ENCODE measurements around the gene ATF4.
A peak's percentile ranks its signal among the peaks of the same experiment; 100 is the strongest.
"Not testable (repeated sequence)": the region's sequence is repeated elsewhere in the genome, so short reads cannot be mapped to it uniquely, and the experiment has no call there.

ATF4 gene

GRCh38 chr22:39517470-39517869, 2.9 kb upstream of the ATF4 start:
- Mint-ChIP-seq H3K36me3 (ENCODE audit: low read depth) (peaks cover 67% of the 10 kb centered on the region), H3K27ac (peak overlapping the region; percentile 66), H3K4me1 (peaks cover 45% of the 10 kb centered on the region), H3K4me3 (peak overlapping the region; percentile 44), H3K9me3 (no peaks in the 10 kb centered on the region), H3K27me3 (ENCODE audit: low read depth, poor library complexity) (peaks cover 3% of the 10 kb centered on the region)
- DNase-seq, result no peak
- no peak for TF ChIP-seq CTCF (IDR thresholded peaks at IDR 0.05)

GRCh38 chr22:39518144-39518786, 2.1 kb upstream of the ATF4 start:
- peaks cover 6% of the 10 kb centered on the region for H3K27me3 Mint-ChIP-seq (ENCODE audit: low read depth, poor library complexity)
- H3K4me3 Mint-ChIP-seq, result peak overlapping the region; percentile 96
- H3K9me3 Mint-ChIP-seq, result no peaks in the 10 kb centered on the region
- H3K36me3 Mint-ChIP-seq (ENCODE audit: low read depth), result peaks cover 69% of the 10 kb centered on the region
- no peak for DNase-seq
- TF ChIP-seq CTCF (IDR thresholded peaks at IDR 0.05), result no peak
- H3K4me1 Mint-ChIP-seq, result peaks cover 53% of the 10 kb centered on the region
- peak overlapping the region; percentile 98 for H3K27ac Mint-ChIP-seq

- H3K4me1 Mint-ChIP-seq, result peaks cover 58% of the 10 kb centered on the region
- H3K36me3 Mint-ChIP-seq (ENCODE audit: low read depth), result peaks cover 64% of the 10 kb centered on the region
- peaks cover 7% of the 10 kb centered on the region for H3K27me3 Mint-ChIP-seq (ENCODE audit: low read depth, poor library complexity)
- peak overlapping the region; percentile 98 for H3K27ac Mint-ChIP-seq
- no peak for DNase-seq
- TF ChIP-seq CTCF (IDR thresholded peaks at IDR 0.05), result no peak
- H3K4me3 Mint-ChIP-seq, result peak overlapping the region; percentile 96
- no peaks in the 10 kb centered on the region for H3K9me3 Mint-ChIP-seq
Observed at GRCh38 chr22:39518996-39519680, 1.2 kb upstream of the ATF4 start.

GRCh38 chr22:39519681-39520225, 609 bp upstream of the ATF4 start:
- H3K36me3 Mint-ChIP-seq (ENCODE audit: low read depth), result peaks cover 64% of the 10 kb centered on the region
- H3K4me3 Mint-ChIP-seq, result peak overlapping the region; percentile 96
- TF ChIP-seq CTCF (IDR thresholded peaks at IDR 0.05), result peak; percentile 10
- H3K9me3 Mint-ChIP-seq, result no peaks in the 10 kb centered on the region
- H3K27me3 Mint-ChIP-seq (ENCODE audit: low read depth, poor library complexity), result peaks cover 7% of the 10 kb centered on the region
- peak; percentile 94 for DNase-seq
- H3K27ac Mint-ChIP-seq, result peak overlapping the region; percentile 100
- peaks cover 59% of the 10 kb centered on the region for H3K4me1 Mint-ChIP-seq

GRCh38 chr22:39521106-39521885, 934 bp downstream of the ATF4 start:
- Mint-ChIP-seq H3K27ac (peak overlapping the region; percentile 94), H3K4me1 (peaks cover 69% of the 10 kb centered on the region), H3K4me3 (peak overlapping the region; percentile 96), H3K36me3 (ENCODE audit: low read depth) (peaks cover 55% of the 10 kb centered on the region)
- DNase-seq; H3K9me3 Mint-ChIP-seq; H3K27me3 Mint-ChIP-seq (ENCODE audit: low read depth, poor library complexity): not testable (repeated sequence)

GRCh38 chr22:39522091-39522490, 1.7 kb downstream of the ATF4 start:
- H3K27ac Mint-ChIP-seq, result peak overlapping the region; percentile 94
- H3K9me3 Mint-ChIP-seq; DNase-seq; H3K27me3 Mint-ChIP-seq (ENCODE audit: low read depth, poor library complexity): not testable (repeated sequence)
- peak overlapping the region; percentile 96 for H3K4me3 Mint-ChIP-seq
- peaks cover 72% of the 10 kb centered on the region for H3K4me1 Mint-ChIP-seq
- peaks cover 49% of the 10 kb centered on the region for H3K36me3 Mint-ChIP-seq (ENCODE audit: low read depth)

Measured in nephron progenitor cell (in vitro differentiated cells).